ENCODE data around the gene SRL.
A peak's percentile ranks its signal among the peaks of the same experiment; 100 is the strongest.

The SRL gene

DNA sequence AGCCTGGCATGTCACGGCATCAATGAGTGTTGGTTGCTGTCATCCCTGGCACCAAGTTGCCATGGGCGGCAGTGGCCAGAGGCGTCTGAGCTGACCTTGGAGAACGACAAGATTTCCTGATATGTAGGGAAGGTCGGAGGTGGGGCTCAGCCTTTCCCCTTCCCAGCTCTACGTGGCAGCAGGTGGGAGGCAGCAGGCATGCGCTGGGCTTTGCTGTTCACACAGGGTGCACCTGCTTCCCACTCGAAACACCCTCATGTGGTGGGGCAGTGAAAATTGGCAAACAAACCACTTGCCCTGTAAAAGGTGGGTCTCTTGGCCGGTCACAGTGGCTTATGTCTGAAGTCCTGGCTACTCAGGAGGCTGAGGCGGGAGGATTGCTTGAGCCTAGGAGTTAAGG, 43.3 kb upstream of the SRL start:
- no peak for DNase-seq (ENCODE audit: low read depth in 1 of 2, low spot score in 1 of 2)
- H3K27me3 ChIP-seq (ENCODE audit: insufficient read depth, poor library complexity, severe bottlenecking) = no peaks in the 10 kb centered on the region
- TF ChIP-seq POLR2AphosphoS5 (IDR thresholded peaks at IDR 0.05; ENCODE audit: low read depth) (no peak), GABPA (IDR thresholded peaks at IDR 0.05; ENCODE audit: low read depth) (no peak), SPI1 (IDR thresholded peaks at IDR 0.05; ENCODE audit: borderline replicate concordance, low read depth) (no peak), CTCF (IDR thresholded peaks at IDR 0.05; ENCODE audit: insufficient read depth, low read length) (no peak)
- TF ChIP-seq, protein P1, sequence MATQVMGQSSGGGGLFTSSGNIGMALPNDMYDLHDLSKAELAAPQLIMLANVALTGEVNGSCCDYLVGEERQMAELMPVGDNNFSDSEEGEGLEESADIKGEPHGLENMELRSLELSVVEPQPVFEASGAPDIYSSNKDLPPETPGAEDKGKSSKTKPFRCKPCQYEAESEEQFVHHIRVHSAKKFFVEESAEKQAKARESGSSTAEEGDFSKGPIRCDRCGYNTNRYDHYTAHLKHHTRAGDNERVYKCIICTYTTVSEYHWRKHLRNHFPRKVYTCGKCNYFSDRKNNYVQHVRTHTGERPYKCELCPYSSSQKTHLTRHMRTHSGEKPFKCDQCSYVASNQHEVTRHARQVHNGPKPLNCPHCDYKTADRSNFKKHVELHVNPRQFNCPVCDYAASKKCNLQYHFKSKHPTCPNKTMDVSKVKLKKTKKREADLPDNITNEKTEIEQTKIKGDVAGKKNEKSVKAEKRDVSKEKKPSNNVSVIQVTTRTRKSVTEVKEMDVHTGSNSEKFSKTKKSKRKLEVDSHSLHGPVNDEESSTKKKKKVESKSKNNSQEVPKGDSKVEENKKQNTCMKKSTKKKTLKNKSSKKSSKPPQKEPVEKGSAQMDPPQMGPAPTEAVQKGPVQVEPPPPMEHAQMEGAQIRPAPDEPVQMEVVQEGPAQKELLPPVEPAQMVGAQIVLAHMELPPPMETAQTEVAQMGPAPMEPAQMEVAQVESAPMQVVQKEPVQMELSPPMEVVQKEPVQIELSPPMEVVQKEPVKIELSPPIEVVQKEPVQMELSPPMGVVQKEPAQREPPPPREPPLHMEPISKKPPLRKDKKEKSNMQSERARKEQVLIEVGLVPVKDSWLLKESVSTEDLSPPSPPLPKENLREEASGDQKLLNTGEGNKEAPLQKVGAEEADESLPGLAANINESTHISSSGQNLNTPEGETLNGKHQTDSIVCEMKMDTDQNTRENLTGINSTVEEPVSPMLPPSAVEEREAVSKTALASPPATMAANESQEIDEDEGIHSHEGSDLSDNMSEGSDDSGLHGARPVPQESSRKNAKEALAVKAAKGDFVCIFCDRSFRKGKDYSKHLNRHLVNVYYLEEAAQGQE (IDR thresholded peaks at IDR 0.05; ENCODE audit: insufficient replicate concordance, low read depth) = no peak
- no peak overlapping the region for H3K4me3 ChIP-seq (replicated peaks; ENCODE audit: insufficient read depth, low read length)
- no peak overlapping the region for H3K27ac ChIP-seq (replicated peaks)

DNA sequence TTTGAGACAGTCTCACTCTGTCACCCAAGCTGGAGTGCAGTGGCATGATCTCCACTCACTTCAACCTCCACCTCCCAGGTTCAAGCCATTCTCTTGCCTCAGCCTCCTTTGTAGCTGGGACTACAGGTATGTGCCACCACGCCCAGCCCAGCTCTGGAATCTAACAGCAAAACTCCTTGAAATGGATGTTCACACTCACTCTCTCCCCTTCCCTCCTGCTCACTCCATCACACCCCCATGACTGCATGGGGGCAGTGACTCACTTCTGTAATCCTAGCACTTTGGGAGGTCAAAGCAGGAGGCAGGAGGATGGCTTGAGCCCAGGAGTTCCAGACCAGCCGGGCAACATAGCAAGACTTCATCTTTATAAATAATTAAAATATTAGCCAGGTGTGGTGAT, 42.1 kb upstream of the SRL start:
- TF ChIP-seq SPI1 (IDR thresholded peaks at IDR 0.05; ENCODE audit: borderline replicate concordance, low read depth) (no peak), CTCF (IDR thresholded peaks at IDR 0.05; ENCODE audit: insufficient read depth, low read length) (no peak), POLR2AphosphoS5 (IDR thresholded peaks at IDR 0.05; ENCODE audit: low read depth) (no peak)
- TF ChIP-seq, protein P1 (IDR thresholded peaks at IDR 0.05; ENCODE audit: insufficient replicate concordance, low read depth) = no peak
- H3K27ac ChIP-seq (replicated peaks) = no peak overlapping the region
- no peak for DNase-seq (ENCODE audit: low read depth in 1 of 2, low spot score in 1 of 2)
- no peaks in the 10 kb centered on the region for H3K27me3 ChIP-seq (ENCODE audit: insufficient read depth, poor library complexity, severe bottlenecking)
- no peak overlapping the region for H3K4me3 ChIP-seq (replicated peaks; ENCODE audit: insufficient read depth, low read length)

GRCh38 chr16:4283441-4283840, 41.6 kb upstream of the SRL start:
- H3K27ac ChIP-seq (replicated peaks) = no peak overlapping the region
- no peak overlapping the region for H3K4me3 ChIP-seq (replicated peaks; ENCODE audit: insufficient read depth, low read length)
- peak; percentile 62; the same call in 1 of the 2 replicates for TF ChIP-seq SPI1 (IDR thresholded peaks at IDR 0.05; ENCODE audit: borderline replicate concordance, low read depth)
- TF ChIP-seq, protein P1 (IDR thresholded peaks at IDR 0.05; ENCODE audit: insufficient replicate concordance, low read depth) = no peak
- DNase-seq (ENCODE audit: low read depth in 1 of 2, low spot score in 1 of 2) = peak in 1 of 2 experiments; percentile 36
- H3K27me3 ChIP-seq (ENCODE audit: insufficient read depth, poor library complexity, severe bottlenecking) = no peaks in the 10 kb centered on the region

- no peak overlapping the region for H3K4me3 ChIP-seq (replicated peaks; ENCODE audit: insufficient read depth, low read length)
- TF ChIP-seq SPI1 (IDR thresholded peaks at IDR 0.05; ENCODE audit: borderline replicate concordance, low read depth) = no peak
These were observed 38.7 kb upstream of the SRL start for GRCh38 chr16:4280625-4281024.

More at GRCh38 chr16:4280625-4281024, 38.7 kb upstream of the SRL start:
- DNase-seq (ENCODE audit: low read depth in 1 of 2, low spot score in 1 of 2) = no peak
- Histone ChIP-seq H3K27me3 (ENCODE audit: insufficient read depth, poor library complexity, severe bottlenecking) (no peaks in the 10 kb centered on the region), H3K27ac (replicated peaks) (no peak overlapping the region)
